NCI-H526 treated with DMSO at 0.1 percent for 48 hours (cell line): ENCODE results near the gene SHB.
A peak's percentile ranks its signal among the peaks of the same experiment; 100 is the strongest.

Experiments
- DNase-seq: peaks from one replicate; lab custom pipeline; 2025; lab: John Stamatoyannopoulos, UW

SHB gene

DNA sequence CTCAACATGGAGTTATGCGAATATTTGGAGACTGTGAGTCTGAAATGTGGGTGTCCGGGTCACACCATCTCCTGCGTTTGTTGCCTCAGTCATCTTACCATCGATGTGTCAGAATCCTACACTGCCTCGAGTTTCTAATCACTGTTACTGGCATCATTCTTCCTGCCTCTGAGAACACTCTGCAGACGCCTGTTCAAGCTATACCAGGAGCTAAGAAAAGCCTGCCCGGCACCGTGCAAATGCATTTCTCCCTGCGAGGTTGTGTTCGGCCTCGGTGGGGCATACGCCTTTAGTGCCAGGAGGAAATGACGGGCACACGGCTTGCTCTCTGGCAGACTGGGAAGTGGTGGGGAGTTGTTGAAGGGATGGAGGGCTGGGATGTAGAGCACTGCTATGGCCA is 133.9 kb downstream of the SHB start:
- no peak for DNase-seq

DNA sequence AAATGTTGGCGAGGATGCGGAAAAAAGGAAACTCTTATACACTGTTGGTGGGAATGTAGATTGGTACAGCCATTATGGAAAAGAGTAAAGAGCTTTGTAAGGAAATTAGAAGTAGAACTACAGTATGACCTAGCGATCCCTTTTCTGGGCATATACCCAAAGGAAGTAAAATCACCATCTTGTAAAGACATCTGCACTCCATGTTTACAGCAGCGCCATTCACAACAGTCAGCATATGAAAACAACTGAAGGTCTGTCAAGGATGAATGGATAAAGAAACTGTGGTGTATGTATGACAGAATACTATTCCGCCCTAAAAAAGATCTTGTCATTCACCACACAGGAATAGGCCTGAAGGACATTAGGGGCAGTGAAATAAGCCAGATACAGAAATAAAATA is 137.4 kb downstream of the SHB start:
- no peak for DNase-seq

- DNase-seq, result no peak
These were observed 139.6 kb downstream of the SHB start for GRCh38 chr9:37929441-37929895.

- DNase-seq, result no peak
These were observed 140.2 kb downstream of the SHB start for GRCh38 chr9:37928552-37929430.

DNA sequence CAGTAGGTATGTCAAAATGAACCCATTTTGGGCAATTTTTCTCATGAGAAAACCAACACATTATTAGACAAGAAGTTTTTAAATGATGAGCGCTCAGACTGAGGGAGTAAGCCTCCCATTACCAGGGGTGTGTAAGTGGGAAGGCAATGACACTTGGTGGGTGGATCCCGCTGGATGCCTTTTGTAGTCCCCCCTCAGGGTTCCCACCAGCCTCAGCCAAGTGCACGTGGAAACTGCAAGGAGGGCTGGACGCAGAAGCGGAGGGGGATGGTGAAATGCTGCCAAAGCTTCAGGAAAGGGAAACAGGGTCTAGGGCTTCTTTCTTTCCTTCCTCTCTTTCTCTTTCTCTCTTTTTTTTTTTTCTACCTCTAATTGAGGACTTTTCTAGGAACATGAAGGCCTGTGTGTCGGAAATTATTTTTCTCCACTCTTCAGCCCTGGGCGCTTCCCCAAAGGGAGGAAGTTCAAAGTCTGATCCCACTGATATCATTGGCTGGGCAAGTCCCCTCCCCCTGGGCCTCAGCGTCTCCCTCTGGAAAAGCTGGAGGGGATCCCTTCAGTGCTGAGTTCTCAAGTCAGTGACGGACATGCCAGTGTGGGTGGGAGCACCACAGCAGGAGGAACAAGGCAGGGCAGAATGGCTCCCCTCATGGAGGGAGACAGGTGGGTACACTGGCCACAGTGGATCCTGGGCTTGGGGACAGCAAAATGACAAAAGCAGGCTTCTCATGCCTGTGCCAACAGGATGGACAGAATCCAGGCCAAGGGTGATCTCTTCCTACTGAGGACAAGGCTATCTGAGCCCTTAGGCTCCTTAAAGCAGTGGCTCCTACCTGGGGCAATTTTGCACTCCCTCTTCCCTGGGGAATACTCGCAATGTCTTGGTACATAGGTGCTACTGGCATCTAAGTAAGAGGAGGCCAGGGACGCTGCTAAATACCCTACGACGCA is 141.2 kb downstream of the SHB start:
- DNase-seq, result no peak

- no peak for DNase-seq
These were observed 141.9 kb downstream of the SHB start for GRCh38 chr9:37927132-37927531.

DNA sequence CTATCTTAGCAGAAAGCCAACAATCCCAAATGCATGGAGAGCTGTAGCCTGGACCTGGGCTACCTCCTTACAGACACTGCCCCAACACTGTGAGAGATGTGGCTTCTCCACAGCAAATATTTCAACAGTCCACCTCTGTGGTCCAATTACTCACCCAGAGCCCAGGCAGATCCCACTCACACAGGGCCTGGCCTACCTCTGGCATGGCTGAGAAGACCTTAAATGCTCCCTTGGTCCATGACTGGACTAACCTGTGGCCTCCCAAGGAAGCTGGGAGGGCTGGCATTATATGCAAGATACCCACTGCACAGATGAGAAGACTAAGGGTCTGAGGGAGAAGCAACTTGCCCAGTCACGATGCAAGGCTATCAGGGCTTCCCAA is 142.3 kb downstream of the SHB start:
- DNase-seq, result no peak

GRCh38 chr9:37925786-37926736 is 143.0 kb downstream of the SHB start:
- no peak for DNase-seq

DNA sequence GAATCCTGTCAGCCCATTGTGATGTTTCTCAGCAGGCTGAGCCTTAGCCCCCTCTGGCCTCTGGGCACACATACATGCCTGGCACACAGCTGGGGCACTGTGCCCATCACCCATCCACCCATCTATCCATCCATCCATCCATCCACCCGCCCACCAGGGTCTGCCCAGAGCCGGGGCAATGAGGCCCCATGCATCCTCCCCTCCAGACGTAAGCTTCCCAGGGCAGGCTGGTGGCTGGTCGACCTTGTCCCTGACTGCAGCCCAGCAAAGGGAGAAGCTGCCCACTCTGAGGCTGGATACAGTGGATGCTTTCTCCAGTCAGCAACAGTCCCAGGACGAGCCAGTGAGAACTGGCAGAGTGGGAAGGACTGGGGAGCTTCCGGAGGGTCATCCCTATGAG is 144.0 kb downstream of the SHB start:
- DNase-seq, result no peak

DNA sequence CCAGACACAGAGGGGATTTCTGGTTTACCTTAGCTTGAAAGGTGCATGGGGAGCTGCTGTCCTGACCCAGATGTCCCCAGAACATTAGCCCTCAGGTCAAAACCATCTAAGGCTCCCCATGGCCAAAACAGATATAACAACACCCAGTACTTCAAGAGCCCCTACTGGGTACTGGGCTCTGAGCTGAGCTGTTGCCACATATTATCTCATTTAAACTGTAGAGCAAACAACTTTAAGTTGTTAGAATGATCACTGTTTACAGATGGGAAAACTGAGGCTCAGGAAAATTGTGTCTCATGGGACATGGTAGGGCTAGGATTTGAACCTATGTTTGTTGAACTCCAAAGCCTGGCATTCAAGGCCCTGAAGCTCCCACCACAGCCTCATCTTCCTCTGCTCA is 144.5 kb downstream of the SHB start:
- no peak for DNase-seq

GRCh38 chr9:37923796-37924427 is 145.1 kb downstream of the SHB start:
- DNase-seq, result no peak

GRCh38 chr9:37923118-37923795 is 145.8 kb downstream of the SHB start:
- no peak for DNase-seq

DNA sequence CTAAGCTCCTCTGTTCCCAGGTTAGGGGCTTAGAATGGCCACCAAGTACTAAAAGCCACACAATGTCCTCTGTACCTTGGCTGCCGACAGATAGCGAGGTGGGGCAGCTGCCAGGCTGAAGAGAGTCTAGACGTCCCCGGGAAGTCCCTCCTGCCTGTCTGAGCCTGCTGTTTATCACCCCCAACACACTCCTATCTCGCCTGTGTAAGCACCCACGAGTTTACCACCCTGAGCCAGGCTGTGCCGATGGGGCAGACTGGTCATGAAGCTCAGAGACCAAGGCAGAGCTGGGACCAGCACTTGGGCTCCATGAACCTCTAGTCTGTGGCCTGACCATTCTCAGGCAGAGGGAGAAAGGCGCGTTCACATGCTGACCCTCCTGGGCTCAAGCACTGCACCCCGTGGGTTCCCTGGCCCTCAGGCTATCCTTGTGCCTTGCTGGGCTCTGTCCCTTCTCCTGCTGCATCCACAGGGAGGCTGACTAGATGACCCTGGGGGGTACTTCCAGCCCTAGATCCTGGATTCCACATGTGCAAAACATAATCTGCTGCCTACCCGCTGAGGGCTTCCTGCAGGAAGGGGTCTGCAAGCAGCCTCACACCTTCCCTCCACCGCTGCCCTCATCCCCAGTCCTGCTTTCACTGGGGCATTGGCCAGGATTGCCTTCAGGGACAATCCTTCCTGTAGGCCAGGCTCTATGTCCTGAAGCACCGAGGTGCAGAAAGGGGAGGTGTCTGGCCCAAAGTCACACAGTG is 146.5 kb downstream of the SHB start:
- no peak for DNase-seq

- no peak for DNase-seq
These were observed 147.3 kb downstream of the SHB start for GRCh38 chr9:37921546-37922300.

DNA sequence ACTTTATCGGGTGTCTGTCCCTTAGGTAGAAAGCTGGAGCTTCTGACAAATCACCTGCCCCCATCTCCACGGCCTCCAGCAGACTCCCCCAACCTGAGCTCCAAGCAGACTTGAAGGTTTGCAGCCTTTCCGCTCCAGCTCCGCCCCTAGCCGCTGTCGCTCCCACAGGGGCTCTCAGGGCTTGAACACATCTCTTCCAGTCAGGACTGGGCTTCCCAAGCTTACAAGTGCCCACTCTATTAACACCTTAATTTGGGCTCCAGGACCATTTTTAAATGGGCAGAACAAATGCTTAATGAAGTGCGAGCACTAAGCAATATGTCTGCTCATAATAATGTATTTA is 147.9 kb downstream of the SHB start:
- no peak for DNase-seq

DNA sequence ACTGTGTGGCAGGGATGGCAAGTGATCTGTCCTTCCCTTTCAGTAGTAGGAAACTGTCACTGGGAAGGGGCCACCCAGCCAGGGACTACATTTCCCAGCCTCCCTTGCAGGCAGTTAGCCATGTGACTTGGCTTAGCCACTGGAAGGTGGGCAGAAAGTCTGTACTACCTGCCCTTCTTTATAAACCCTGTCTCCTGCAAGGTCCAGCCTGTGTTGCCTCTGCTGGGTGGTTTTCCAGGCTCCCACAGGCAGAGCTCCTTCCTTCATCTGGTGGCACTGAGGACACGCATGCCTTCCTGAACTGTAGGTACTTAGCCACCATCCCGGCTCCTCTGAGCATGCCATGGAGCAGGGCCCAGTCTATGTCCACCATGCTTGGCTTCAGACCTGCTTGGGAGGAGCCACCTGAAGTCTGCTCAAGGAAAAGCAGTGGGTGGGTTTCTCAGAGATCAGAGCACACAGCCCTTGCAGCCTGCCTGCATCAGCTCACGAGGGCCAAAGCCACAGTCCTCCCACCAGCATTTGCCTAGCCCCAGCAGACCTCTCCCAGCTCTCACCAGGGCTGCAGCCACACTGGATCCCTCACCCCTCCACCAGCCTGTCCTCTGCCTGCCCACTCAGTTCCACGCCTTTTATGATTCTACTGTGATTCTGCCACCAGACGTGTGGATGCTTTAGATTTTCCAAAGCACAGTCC is 148.4 kb downstream of the SHB start:
- peak; percentile 12 for DNase-seq

- DNase-seq, result no peak
These were observed 149.1 kb downstream of the SHB start for GRCh38 chr9:37919956-37920335.

DNA sequence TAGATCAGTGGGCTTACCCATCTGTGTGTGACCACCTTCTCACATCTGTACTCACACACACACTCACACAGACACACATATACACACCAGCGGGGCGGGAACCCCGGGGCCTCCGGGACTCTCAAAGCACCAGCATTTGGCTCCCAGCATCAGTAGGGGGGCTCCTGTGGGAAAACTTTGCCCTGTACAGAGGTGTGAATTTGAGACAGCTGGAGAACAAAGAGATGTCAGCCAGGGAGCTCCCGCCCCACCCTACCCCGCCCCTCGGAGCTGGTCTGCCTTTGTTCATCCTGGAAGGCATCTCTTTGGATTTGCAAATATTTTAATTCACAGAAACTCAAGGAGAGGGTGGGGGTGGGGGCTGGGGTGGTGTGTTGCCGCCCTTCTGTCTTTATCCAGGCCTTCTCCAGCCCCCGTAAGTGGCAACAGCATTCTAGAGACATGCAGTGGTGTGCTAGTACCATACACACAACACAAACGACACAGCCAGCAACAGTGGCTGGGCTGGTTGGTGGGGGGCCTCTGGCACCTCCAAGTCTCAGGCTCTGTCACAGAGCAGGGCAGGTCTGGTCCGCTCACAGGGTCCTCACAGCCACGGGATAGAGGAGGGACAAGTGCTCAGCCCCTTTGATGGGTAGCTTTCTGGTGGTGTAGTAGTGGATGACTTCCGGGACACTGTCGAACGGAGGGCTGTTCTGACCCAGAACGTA is 149.6 kb downstream of the SHB start:
- no peak for DNase-seq
